HG03175 (cell line): ENCODE results near the gene AUTS2.

ENCODE experiments used
- ATAC-seq: cut with Tn5 transposase; IDR thresholded peaks from one replicate; pipeline ENCODE4 v1.9.1; 2021; ENCODE audit warnings: mild to moderate bottlenecking, moderate library complexity; ENCODE audit not compliant: unreplicated experiment

Gene AUTS2

GRCh38 chr7:69654381-69654780 lies 56.1 kb downstream of the AUTS2 start:
- ATAC-seq: no peak

GRCh38 chr7:69654849-69655707 lies 56.8 kb downstream of the AUTS2 start:
- no peak for ATAC-seq

- no peak for ATAC-seq
Measured at GRCh38 chr7:69656077-69656476, 57.8 kb downstream of the AUTS2 start.

GRCh38 chr7:69656890-69657289 lies 58.6 kb downstream of the AUTS2 start:
- ATAC-seq: no peak

GRCh38 chr7:69657331-69657730 lies 59.1 kb downstream of the AUTS2 start:
- ATAC-seq: no peak

- no peak for ATAC-seq
Measured at GRCh38 chr7:69657985-69658384, 59.7 kb downstream of the AUTS2 start.

GRCh38 chr7:69659983-69660382 lies 61.7 kb downstream of the AUTS2 start:
- no peak for ATAC-seq

GRCh38 chr7:69661342-69661741 lies 63.1 kb downstream of the AUTS2 start:
- no peak for ATAC-seq

- peak; percentile 64 for ATAC-seq
Measured at GRCh38 chr7:69663911-69664832, 65.9 kb downstream of the AUTS2 start.

GRCh38 chr7:69665369-69665768 lies 67.1 kb downstream of the AUTS2 start:
- no peak for ATAC-seq

- ATAC-seq: no peak
Measured at GRCh38 chr7:69668339-69668870, 70.1 kb downstream of the AUTS2 start.

- ATAC-seq: no peak
Measured at GRCh38 chr7:69670701-69671100, 72.4 kb downstream of the AUTS2 start.

GRCh38 chr7:69673074-69673473 lies 74.8 kb downstream of the AUTS2 start:
- no peak for ATAC-seq

- ATAC-seq: peak; percentile 89
Measured at GRCh38 chr7:69674701-69675182, 76.5 kb downstream of the AUTS2 start.

GRCh38 chr7:69676247-69676646 lies 78.0 kb downstream of the AUTS2 start:
- ATAC-seq: no peak

- no peak for ATAC-seq
Measured at GRCh38 chr7:69677054-69677852, 79.0 kb downstream of the AUTS2 start.

GRCh38 chr7:69677881-69678493 lies 79.7 kb downstream of the AUTS2 start:
- no peak for ATAC-seq

GRCh38 chr7:69678494-69679187 lies 80.4 kb downstream of the AUTS2 start:
- ATAC-seq: no peak

- ATAC-seq: no peak
Measured at GRCh38 chr7:69681181-69681580, 82.9 kb downstream of the AUTS2 start.
